Left forelimb (tissue), 1 donor: ENCODE results near the gene PTK7.
"Not testable (repeated sequence)": the region's sequence is repeated elsewhere in the genome, so short reads cannot be mapped to it uniquely, and the experiment has no call there.

Experiments used
- DNase-seq: peaks from one replicate; pipeline ENCODE4 v3.0.0-alpha.2; 2018; ENCODE audit warnings: low spot score

PTK7 gene

GRCh38 chr6:43054206-43054943 lies 21.7 kb upstream of the PTK7 start:
- no peak for DNase-seq

- DNase-seq: no peak
Observed at GRCh38 chr6:43055966-43056365, 20.1 kb upstream of the PTK7 start.

- no peak for DNase-seq
Observed at GRCh38 chr6:43058531-43058930, 17.6 kb upstream of the PTK7 start.

- peak; percentile 99 for DNase-seq
Observed at GRCh38 chr6:43059168-43060033, 16.7 kb upstream of the PTK7 start, which contains the start of the genes KLC4 and MRPL2. Gene KLC4 (plus strand): TSS chr6:43059631. CDS start chr6:43061336, 1,705 bp downstream. Gene MRPL2 (minus strand): TSS chr6:43059434. CDS start chr6:43059381, 53 bp downstream.

- no peak for DNase-seq
Observed at GRCh38 chr6:43060034-43060754, 15.9 kb upstream of the PTK7 start.

GRCh38 chr6:43060755-43061633 lies 15.1 kb upstream of the PTK7 start:
- DNase-seq: no peak

- DNase-seq: no peak
Observed at GRCh38 chr6:43061861-43062260, 14.3 kb upstream of the PTK7 start.

GRCh38 chr6:43062818-43063217 lies 13.3 kb upstream of the PTK7 start:
- DNase-seq: no peak

GRCh38 chr6:43070028-43070632 lies 6.0 kb upstream of the PTK7 start:
- DNase-seq: no peak

GRCh38 chr6:43074847-43075669 lies 1.1 kb upstream of the PTK7 start:
- DNase-seq: no peak

GRCh38 chr6:43076464-43077332 lies 584 bp downstream of the PTK7 start:
- DNase-seq: peak; percentile 74

GRCh38 chr6:43077333-43077809 lies 1.3 kb downstream of the PTK7 start:
- no peak for DNase-seq

GRCh38 chr6:43077981-43078511 lies 1.9 kb downstream of the PTK7 start:
- DNase-seq: no peak

GRCh38 chr6:43078691-43079090 lies 2.6 kb downstream of the PTK7 start:
- no peak for DNase-seq

GRCh38 chr6:43081043-43081442 lies 4.9 kb downstream of the PTK7 start:
- no peak for DNase-seq

- DNase-seq: not testable (repeated sequence)
Observed at GRCh38 chr6:43081922-43082321, 5.8 kb downstream of the PTK7 start.

GRCh38 chr6:43082806-43083655 lies 6.9 kb downstream of the PTK7 start:
- no peak for DNase-seq
